Skeletal muscle satellite cell (primary cell): ENCODE results near the gene TYROBP.
A peak's percentile ranks its signal among the peaks of the same experiment; 100 is the strongest.

Experiments
- H3K27me3 ChIP-seq: 2 replicates; pipeline ENCODE4 v1.7.0; 2013; ENCODE audit warnings: low read length; ENCODE audit not compliant: control insufficient read depth, insufficient read depth
- H3K36me3 ChIP-seq: 2 replicates; pipeline ENCODE4 v1.7.0; 2013; ENCODE audit warnings: mild to moderate bottlenecking, control low read depth, low read length; ENCODE audit not compliant: insufficient read depth
- H3K4me1 ChIP-seq: 2 replicates; pipeline ENCODE4 v1.7.0; 2013; ENCODE audit warnings: low read length; ENCODE audit not compliant: control insufficient read depth, insufficient read depth
- H3K4me2 ChIP-seq: 2 replicates; pipeline ENCODE4 v1.7.0; 2013; ENCODE audit warnings: mild to moderate bottlenecking, low read length
- H3K4me3 ChIP-seq: 2 replicates; pipeline ENCODE4 v1.7.0; 2013; ENCODE audit warnings: low read length
- H3K9ac ChIP-seq: 2 replicates; pipeline ENCODE4 v1.7.0; 2013; ENCODE audit warnings: mild to moderate bottlenecking, low read depth, low read length, moderate library complexity
- H3K9me3 ChIP-seq: replicated peaks from 2 replicates; pipeline ENCODE4 v1.7.0; 2013; ENCODE audit warnings: mild to moderate bottlenecking, control low read depth, low read length

The TYROBP gene

DNA sequence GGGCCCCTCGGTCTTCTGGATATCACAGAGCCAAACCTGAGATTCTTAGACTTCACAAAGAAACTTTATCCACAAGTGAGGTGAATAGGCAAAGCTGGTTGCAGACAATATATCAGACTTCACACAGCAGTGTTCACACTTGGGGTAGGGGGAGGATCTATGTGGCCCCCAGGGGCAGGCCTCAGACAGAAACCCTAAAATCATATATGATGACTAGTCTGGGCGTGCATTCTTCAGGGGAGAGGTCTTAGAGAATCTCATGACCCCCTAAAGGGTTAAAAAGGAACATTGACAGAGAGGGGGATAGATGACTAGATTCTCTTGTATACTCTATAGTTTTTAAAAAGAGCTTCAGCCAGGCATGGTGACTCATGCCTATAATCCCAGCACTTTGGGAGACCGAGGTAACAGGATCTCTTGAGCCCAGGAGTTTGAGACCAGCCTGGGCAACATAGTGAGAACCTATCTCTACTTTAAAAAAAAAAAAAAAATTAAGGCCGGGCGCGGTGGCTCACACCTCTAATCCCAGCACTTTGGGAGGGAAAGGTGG lies 2.8 kb downstream of the TYROBP start:
- Histone ChIP-seq H3K4me2 (no peak overlapping the region), H3K27me3 (no peaks in the 10 kb centered on the region), H3K4me1 (peaks cover 41% of the 10 kb centered on the region), H3K9me3 (no peaks in the 10 kb centered on the region), H3K9ac (no peak overlapping the region), H3K4me3 (no peak overlapping the region), H3K36me3 (no peaks in the 10 kb centered on the region)

DNA sequence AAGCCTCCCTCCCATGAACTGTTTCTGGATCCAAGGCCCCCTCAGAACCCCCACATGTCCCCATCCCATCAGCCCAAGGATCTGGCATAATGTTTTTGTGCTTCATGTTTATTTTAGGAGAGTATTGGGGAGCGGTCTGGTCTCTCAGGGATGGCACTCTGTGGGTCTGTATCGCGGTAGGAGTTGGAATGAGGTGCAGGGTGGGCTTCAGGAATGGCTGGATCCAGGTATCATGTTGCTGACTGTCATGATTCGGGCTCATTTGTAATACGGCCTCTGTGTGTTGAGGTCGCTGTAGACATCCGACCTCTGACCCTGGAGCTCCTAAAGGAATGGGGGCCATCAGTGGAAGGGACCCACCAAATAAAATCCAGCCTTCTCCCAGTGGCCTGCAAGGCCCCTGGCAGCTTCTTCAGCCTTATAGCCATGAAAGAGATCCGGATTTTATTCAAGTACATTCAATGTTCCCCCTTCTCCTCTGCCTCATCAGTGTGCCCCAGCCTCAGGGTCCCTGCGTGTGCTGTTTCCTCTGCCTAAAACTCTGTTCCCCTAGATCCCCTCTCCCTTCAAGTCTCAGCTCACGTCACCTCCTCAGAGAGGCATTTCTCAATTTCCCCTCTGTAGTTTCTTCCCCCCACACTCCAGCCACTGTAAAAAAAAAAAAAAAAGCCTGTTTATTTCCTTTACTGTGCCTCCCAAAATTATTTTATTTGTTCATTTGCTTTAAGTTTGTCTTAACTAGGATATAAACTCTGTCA lies 3.6 kb downstream of the TYROBP start:
- no peak overlapping the region for H3K4me2 ChIP-seq
- H3K4me1 ChIP-seq, result peaks cover 41% of the 10 kb centered on the region
- no peak overlapping the region for H3K4me3 ChIP-seq
- H3K36me3 ChIP-seq, result no peaks in the 10 kb centered on the region
- H3K27me3 ChIP-seq, result no peaks in the 10 kb centered on the region
- no peak overlapping the region for H3K9ac ChIP-seq
- no peaks in the 10 kb centered on the region for H3K9me3 ChIP-seq

GRCh38 chr19:35903550-35904179 lies 4.4 kb downstream of the TYROBP start:
- H3K27me3 ChIP-seq, result no peaks in the 10 kb centered on the region
- peak overlapping the region; percentile 49 for H3K9ac ChIP-seq
- peaks cover 42% of the 10 kb centered on the region for H3K4me1 ChIP-seq
- H3K9me3 ChIP-seq, result no peaks in the 10 kb centered on the region
- peak overlapping the region; percentile 77 for H3K4me2 ChIP-seq
- H3K36me3 ChIP-seq, result no peaks in the 10 kb centered on the region
- H3K4me3 ChIP-seq, result peak overlapping the region; percentile 59

DNA sequence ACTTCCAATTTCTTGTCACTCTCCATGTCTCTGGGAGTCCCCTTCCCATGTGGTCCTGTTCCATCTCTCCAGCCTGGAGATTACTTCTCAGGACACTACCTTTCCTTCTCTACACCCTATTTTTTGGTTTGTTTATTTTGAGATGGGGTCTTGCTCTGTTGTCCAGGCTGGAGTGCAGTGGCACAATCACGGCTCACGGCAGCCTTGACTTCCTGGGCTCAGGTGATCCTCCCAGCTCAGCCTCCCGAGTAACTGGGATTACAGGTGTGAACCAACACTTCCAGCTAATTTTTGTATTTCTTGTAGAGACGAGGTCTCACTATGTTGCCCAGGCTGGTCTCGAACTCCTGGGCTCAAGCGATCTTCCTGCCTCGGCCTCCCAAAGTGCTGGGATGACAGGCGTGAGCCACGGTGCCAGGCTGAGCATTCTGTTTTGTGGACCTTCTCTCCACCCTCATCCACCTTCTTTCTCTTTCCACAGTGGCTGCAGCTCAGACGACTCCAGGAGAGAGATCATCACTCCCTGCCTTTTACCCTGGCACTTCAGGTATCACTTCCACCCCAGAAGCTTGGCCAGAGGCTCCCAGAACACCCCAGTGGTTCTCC lies 5.1 kb downstream of the TYROBP start:
- H3K27me3 ChIP-seq, result no peaks in the 10 kb centered on the region
- peak overlapping the region; percentile 49 for H3K9ac ChIP-seq
- H3K36me3 ChIP-seq, result no peaks in the 10 kb centered on the region
- peak overlapping the region; percentile 77 for H3K4me2 ChIP-seq
- peaks cover 49% of the 10 kb centered on the region for H3K4me1 ChIP-seq
- H3K4me3 ChIP-seq, result peak overlapping the region; percentile 59
- H3K9me3 ChIP-seq, result no peaks in the 10 kb centered on the region

DNA sequence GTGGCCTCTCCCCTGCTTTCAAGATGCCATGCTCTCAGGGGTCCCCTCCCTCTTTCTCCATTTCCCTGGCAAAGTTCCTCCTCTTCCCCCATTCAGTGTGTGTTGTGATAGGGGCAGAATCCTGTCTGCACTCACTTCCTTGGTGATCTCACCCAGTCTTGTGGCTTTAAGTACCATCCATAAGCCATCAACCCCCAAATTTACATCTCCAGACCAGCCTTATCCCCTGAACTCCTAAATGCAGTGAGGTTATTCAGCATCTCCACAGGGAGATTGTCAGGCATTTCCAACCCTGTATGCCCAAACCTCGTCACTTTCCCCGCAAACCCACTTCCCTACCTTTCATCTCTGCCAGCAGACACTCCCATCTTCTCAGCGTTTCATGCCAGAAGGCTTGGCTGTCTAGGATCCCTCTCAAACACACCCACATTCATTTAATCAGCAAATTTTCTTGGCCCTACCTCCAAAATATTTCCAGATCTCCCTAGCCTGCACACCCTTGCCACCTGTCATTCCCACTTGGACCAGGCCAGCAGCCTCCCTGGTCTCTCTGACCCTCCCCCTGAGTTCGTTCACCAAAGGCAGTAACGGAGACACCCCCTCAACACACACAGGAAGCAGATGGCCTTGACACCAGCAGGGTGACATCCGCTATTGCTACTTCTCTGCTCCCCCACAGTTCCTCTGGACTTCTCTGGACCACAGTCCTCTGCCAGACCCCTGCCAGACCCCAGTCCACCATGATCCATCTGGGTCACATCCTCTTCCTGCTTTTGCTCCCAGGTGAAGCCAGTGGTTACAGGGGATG lies 6.0 kb downstream of the TYROBP start, which contains the start of gene HCST:
Gene HCST (plus strand): TSS at position 676 of the 808 bp plus-strand sequence. CDS start 65 bp downstream, at position 741.
- Histone ChIP-seq H3K4me2 (peak within 1 kb of the TSS; percentile 99), H3K9ac (peak within 1 kb of the TSS; percentile 49), H3K4me3 (peak within 1 kb of the TSS; percentile 59), H3K27me3 (no peaks in the 10 kb centered on the region), H3K36me3 (peaks cover 6% of the 10 kb centered on the region), H3K9me3 (no peaks in the 10 kb centered on the region), H3K4me1 (peaks cover 50% of the 10 kb centered on the region)

DNA sequence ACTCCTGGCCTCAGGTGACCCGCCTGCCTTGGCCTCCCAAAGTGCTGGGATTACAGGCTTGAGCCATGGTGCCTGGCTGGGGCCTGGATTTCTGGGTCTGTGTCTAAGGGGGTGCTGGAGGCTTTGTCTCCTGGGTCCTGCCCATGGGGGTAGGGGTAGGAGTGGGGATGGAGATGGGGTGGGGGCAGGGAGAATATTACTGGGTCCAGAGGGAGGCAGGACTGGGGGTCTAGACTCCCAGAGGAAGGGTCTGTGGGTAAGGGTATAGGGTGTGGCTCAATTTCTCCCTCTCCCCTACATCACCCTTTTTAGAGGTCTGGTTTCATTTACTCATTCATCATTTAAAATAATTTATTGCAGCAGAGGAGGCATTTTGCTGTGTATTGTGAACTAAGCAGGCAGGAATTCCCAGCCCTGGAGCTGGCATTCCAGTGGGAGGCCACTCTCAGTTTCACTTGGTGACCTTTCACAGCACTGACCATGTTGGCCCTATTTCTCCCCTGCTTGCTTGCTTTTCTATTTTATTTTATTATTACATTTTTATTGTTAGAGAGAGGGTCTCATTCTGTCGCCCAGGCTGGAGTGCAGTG lies 6.9 kb downstream of the TYROBP start:
- H3K9ac ChIP-seq, result peak overlapping the region; percentile 90
- peaks cover 50% of the 10 kb centered on the region for H3K4me1 ChIP-seq
- H3K4me3 ChIP-seq, result peak overlapping the region; percentile 93
- H3K4me2 ChIP-seq, result peak overlapping the region; percentile 99
- H3K9me3 ChIP-seq, result no peaks in the 10 kb centered on the region
- peaks cover 12% of the 10 kb centered on the region for H3K36me3 ChIP-seq
- no peaks in the 10 kb centered on the region for H3K27me3 ChIP-seq

- Histone ChIP-seq H3K4me1 (peaks cover 45% of the 10 kb centered on the region), H3K36me3 (peaks cover 17% of the 10 kb centered on the region)
Measured at GRCh38 chr19:35899547-35900214, 8.4 kb downstream of the TYROBP start.

DNA sequence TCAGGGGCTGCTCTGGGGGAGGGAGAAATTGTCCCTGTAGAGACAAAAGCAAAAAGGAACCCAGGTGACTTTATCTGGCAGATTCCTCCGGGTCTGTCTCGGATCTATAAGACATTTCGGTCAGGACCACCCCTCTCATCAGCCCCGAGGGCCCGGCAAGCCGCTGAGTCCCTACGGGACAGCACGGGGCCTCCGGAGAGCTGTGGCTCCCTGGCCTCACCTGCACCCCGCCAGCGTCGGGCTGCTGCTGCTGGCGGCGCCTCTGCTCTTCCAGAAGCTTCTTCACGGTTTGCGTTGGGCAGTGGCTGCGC lies 9.6 kb downstream of the TYROBP start:
- Histone ChIP-seq H3K4me1 (peaks cover 38% of the 10 kb centered on the region), H3K4me2 (peak overlapping the region; percentile 99), H3K9ac (peak overlapping the region; percentile 90), H3K9me3 (no peaks in the 10 kb centered on the region), H3K4me3 (peak overlapping the region; percentile 93), H3K36me3 (peaks cover 22% of the 10 kb centered on the region), H3K27me3 (no peaks in the 10 kb centered on the region)

More at GRCh38 chr19:35899547-35900214, 8.4 kb downstream of the TYROBP start:
- peak overlapping the region; percentile 93 for H3K4me3 ChIP-seq
- H3K27me3 ChIP-seq, result no peaks in the 10 kb centered on the region
- H3K9me3 ChIP-seq, result no peaks in the 10 kb centered on the region
- H3K9ac ChIP-seq, result peak overlapping the region; percentile 90
- H3K4me2 ChIP-seq, result peak overlapping the region; percentile 99

DNA sequence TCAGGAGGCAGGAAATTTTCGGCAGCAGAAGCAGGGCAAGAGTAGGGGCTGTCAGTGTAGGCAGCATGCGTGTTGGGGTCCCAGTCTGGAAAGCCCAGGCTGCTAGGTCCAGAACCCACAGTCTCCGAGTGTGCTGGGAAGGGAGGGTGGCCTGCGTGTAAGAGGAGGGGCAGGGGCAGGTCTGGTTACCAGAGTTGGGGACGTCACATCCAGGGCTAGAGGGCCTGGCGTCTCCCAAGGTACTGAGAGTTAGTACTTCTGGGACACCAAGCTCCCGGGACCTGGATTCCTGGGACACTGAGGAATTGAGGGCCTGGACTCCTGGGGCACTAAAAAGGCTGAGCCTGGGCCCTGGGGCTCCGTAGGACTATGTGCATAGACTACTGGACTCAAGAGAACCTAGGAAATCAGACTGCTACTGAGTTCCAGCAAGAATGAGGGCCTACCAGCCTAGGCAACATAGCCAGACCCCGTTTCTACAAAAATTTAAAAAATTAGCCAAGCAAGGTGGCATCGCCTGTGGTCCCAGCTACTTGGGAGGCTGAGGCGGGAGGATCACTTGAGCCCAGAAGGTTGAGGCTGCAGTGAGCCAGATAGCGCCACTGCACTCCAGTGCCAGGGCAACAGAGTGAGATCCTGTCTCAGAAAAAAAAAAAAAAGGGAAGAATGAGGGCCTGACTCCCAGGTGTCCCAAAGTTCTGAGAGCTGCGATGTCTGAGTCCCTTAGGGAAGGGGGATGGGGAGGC lies 10.2 kb downstream of the TYROBP start:
- Histone ChIP-seq H3K9me3 (no peaks in the 10 kb centered on the region), H3K27me3 (no peaks in the 10 kb centered on the region), H3K4me1 (peaks cover 33% of the 10 kb centered on the region), H3K4me2 (peak overlapping the region; percentile 99), H3K4me3 (peak overlapping the region; percentile 93), H3K9ac (peak overlapping the region; percentile 90), H3K36me3 (peaks cover 26% of the 10 kb centered on the region)

- Histone ChIP-seq H3K27me3 (no peaks in the 10 kb centered on the region), H3K9ac (no peak overlapping the region), H3K9me3 (no peaks in the 10 kb centered on the region), H3K36me3 (peaks cover 31% of the 10 kb centered on the region), H3K4me2 (no peak overlapping the region), H3K4me1 (peaks cover 20% of the 10 kb centered on the region), H3K4me3 (no peak overlapping the region)
Measured at GRCh38 chr19:35896643-35897040, 11.5 kb downstream of the TYROBP start.
